T-helper 17 cell (primary cell): ENCODE measurements around the gene ATP6V0C. TPM values are rescaled to one million over a fixed set of nuclear protein-coding genes. Genes with fewer than 3 reads are reported as not detected.
A peak's percentile ranks its signal among the peaks of the same experiment; 100 is the strongest.

Experiments used
- ATAC-seq: fragments of 150-1000 bp; cut with Tn5 transposase; 2 replicates; pipeline ENCODE4 v1.10.0; 2021; ENCODE audit warnings: mild to moderate bottlenecking, moderate library complexity
- DNase-seq, 3 donors: peaks; one replicate each; pipeline versions ENCODE4 v3.0.0 to v3.0.0-alpha.2; 2020 to 2021
- H3K9me3 ChIP-seq: one replicate; pipeline ENCODE4 v1.7.0; 2013; ENCODE audit warnings: low read length, mild to moderate bottlenecking; ENCODE audit not compliant: control insufficient read depth, poor library complexity, severe bottlenecking
- H3K27ac Mint-ChIP-seq: one replicate; pipeline ENCODE4 v1.8.0; 2022; ENCODE audit warnings: mild to moderate bottlenecking, moderate library complexity, mixed read lengths
- H3K27me3 Mint-ChIP-seq: one replicate; pipeline ENCODE4 v1.8.0; 2022; ENCODE audit warnings: mixed read lengths
- H3K36me3 Mint-ChIP-seq: one replicate; pipeline ENCODE4 v1.8.0; 2022; ENCODE audit warnings: low read depth, mixed read lengths
- H3K4me1 Mint-ChIP-seq: one replicate; pipeline ENCODE4 v1.8.0; 2022; ENCODE audit warnings: mild to moderate bottlenecking, mixed read lengths
- H3K4me3 Mint-ChIP-seq: one replicate; pipeline ENCODE4 v1.8.0; 2022; ENCODE audit warnings: mild to moderate bottlenecking, moderate library complexity, mixed read lengths
- total RNA-seq, 4 donors: library from RNA in 2 of 4; stranded (reverse) in 2 of 4; gene quantifications; one replicate each; pipeline ENCODE4 v1.2.3 and lab custom pipeline; 2022 to 2026

ATP6V0C gene
- total RNA-seq, 2 donors from 2014 or later = 188 to 189 TPM

- H3K9me3 ChIP-seq = no peaks in the 10 kb centered on the region
- H3K36me3 Mint-ChIP-seq = peaks cover 2% of the 10 kb centered on the region
- DNase-seq (peak; percentile 69 to 73 (median 70)), ATAC-seq (peak; percentile 97)
- no peak overlapping the region for H3K4me3 Mint-ChIP-seq
- peaks cover 3% of the 10 kb centered on the region for H3K4me1 Mint-ChIP-seq
- peak overlapping the region; percentile 39 for H3K27ac Mint-ChIP-seq
- no peaks in the 10 kb centered on the region for H3K27me3 Mint-ChIP-seq
Measured at GRCh38 chr16:2500918-2501750, 12.6 kb upstream of the ATP6V0C start.

DNA sequence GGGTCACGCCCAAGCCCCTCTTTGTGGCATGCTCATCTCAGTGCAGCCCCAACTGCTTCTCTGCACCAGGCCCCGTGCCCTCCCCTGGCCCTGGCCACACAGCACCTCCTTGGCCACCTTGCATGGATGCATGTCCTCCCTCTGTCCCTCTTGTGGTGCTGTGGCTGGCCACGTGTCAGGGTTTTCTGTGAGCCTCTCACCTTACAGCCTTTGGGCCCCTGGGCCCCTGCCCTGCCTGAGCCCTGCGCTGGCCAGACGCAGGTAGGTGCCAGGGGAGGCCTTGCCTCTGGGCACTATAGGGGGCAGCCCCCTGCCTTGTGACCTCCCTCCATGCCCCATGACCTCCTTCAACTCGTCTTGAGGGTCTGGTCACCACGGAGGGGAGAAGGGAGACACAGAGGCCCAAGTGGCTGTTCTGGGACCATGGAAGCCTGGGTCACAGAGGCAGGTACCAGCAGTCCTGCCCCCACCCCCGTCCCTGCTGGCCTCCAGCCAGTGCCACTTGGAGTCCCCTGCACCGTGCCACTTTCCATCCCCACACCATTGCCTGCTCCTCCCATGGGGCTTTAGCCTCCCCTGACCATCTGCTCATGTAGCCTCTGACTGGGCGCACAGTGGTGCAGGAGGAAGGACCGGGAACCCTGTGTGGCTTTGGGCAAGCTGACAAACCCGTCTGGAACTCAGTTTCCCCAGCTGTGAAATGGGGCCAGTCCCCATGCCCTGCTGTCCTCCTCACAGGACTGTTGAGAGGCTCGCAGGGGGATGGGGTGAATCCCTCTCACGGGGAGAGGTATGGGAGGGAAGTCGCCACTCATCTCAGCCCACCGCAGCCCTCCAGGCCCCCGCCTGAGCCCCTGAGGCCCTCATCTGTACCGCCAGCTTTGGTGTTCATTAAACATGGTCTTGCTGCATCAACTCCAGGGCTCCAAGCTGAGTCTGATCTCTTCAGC is 11.5 kb upstream of the ATP6V0C start:
- H3K27me3 Mint-ChIP-seq = no peaks in the 10 kb centered on the region
- H3K4me3 Mint-ChIP-seq = no peak overlapping the region
- H3K4me1 Mint-ChIP-seq = peaks cover 3% of the 10 kb centered on the region
- H3K27ac Mint-ChIP-seq = peak overlapping the region; percentile 39
- DNase-seq (no peak), ATAC-seq (no peak)
- peaks cover 2% of the 10 kb centered on the region for H3K36me3 Mint-ChIP-seq
- no peaks in the 10 kb centered on the region for H3K9me3 ChIP-seq

GRCh38 chr16:2505695-2506094 is 8.1 kb upstream of the ATP6V0C start:
- Mint-ChIP-seq H3K4me1 (peaks cover 6% of the 10 kb centered on the region), H3K4me3 (no peak overlapping the region), H3K36me3 (no peaks in the 10 kb centered on the region), H3K27ac (no peak overlapping the region), H3K27me3 (no peaks in the 10 kb centered on the region)
- no peaks in the 10 kb centered on the region for H3K9me3 ChIP-seq
- no peak for ATAC-seq
- no peak for DNase-seq

DNA sequence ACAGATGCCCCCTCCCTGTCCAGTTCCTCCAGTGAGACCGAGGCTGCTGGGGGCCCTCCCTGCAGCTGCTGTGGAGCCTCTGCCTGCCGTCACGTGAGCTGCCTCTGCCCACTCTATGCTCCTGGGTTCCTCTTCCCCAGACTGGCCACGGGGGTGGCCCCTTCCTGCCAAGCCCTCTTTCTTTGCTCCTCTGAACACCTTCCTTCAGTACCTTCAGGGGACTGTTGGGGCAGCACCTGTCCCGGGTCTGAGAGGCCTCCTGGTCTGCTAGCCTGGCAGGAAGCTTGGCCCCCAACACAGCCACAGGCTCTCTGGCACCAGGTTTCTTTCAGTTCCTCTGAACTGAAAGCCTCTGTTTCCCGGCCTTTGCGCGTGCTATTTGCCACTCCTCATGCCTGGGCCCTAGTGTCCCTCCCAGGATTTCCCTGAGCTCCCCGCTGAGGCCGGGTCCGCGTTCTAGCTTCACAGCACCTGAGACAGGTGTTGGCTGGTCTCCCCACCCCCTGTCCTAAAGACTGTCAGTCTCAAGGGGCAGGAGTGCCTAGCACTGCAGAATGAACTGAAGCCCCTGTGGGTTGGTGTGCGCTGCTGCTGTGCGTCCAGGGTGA is 6.6 kb upstream of the ATP6V0C start:
- H3K4me1 Mint-ChIP-seq = peaks cover 10% of the 10 kb centered on the region
- no peaks in the 10 kb centered on the region for H3K27me3 Mint-ChIP-seq
- DNase-seq = no peak
- peak; percentile 66 for ATAC-seq
- H3K36me3 Mint-ChIP-seq = no peaks in the 10 kb centered on the region
- no peak overlapping the region for H3K27ac Mint-ChIP-seq
- no peaks in the 10 kb centered on the region for H3K9me3 ChIP-seq
- peak overlapping the region; percentile 57 for H3K4me3 Mint-ChIP-seq

- Mint-ChIP-seq H3K27ac (peak overlapping the region; percentile 89), H3K4me3 (no peak overlapping the region), H3K36me3 (no peaks in the 10 kb centered on the region), H3K4me1 (peaks cover 16% of the 10 kb centered on the region), H3K27me3 (no peaks in the 10 kb centered on the region)
- H3K9me3 ChIP-seq = no peaks in the 10 kb centered on the region
- ATAC-seq (peak; percentile 28), DNase-seq (no peak)
Measured at GRCh38 chr16:2507665-2508064, 6.1 kb upstream of the ATP6V0C start.

GRCh38 chr16:2508722-2509400 is 4.9 kb upstream of the ATP6V0C start:
- ATAC-seq = no peak

GRCh38 chr16:2511128-2511800 is 2.5 kb upstream of the ATP6V0C start:
- H3K27me3 Mint-ChIP-seq = no peaks in the 10 kb centered on the region
- no peaks in the 10 kb centered on the region for H3K36me3 Mint-ChIP-seq
- DNase-seq = no peak
- no peak overlapping the region for H3K4me3 Mint-ChIP-seq
- H3K9me3 ChIP-seq = no peaks in the 10 kb centered on the region
- peaks cover 33% of the 10 kb centered on the region for H3K4me1 Mint-ChIP-seq
- no peak for ATAC-seq
- H3K27ac Mint-ChIP-seq = peak overlapping the region; percentile 95

More at GRCh38 chr16:2508722-2509400, 4.9 kb upstream of the ATP6V0C start:
- Mint-ChIP-seq H3K36me3 (no peaks in the 10 kb centered on the region), H3K4me1 (peaks cover 20% of the 10 kb centered on the region), H3K4me3 (no peak overlapping the region), H3K27ac (peak overlapping the region; percentile 89), H3K27me3 (no peaks in the 10 kb centered on the region)
- no peaks in the 10 kb centered on the region for H3K9me3 ChIP-seq
- DNase-seq = no peak

DNA sequence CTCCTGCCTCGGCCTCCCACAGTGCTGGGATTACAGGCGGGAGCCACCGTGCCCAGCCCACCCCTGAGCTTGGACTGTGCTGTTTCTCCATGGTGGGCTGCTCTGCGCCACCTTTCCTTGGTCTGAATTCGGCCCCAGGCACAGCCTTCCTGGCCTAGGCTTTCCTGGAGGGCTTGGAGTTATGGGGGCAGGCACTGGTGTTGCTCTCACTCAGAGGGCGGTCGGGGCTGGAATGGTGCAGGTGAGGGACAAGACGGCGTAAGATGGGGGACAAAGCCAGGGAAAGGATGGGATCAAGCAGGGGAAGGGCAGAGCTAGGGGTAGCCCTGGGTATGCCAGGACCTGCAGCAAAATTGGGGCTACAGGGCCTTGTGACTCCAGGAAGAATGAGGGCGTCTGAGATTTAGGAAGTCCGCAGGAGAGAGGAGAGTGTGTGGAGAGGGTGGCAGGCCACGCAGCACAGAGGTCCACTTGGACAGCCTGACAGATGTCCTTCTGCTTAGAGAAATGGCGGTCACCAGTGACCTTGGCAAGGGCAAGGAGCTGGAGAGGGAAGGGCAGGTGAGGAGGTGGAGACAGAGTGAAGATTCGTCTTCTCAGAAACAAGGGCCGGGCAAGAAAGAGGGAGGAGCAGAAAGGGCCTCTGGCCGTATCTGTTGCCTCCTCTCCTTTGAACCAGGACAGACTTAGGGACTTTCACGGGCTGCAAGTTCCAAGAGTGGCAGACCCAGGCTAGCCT is 1.6 kb upstream of the ATP6V0C start:
- Mint-ChIP-seq H3K4me3 (peak overlapping the region; percentile 93), H3K4me1 (peaks cover 42% of the 10 kb centered on the region), H3K27me3 (no peaks in the 10 kb centered on the region), H3K36me3 (peaks cover 4% of the 10 kb centered on the region), H3K27ac (peak overlapping the region; percentile 95)
- ATAC-seq (no peak), DNase-seq (no peak)
- no peaks in the 10 kb centered on the region for H3K9me3 ChIP-seq

GRCh38 chr16:2512735-2513404 is 882 bp upstream of the ATP6V0C start:
- Mint-ChIP-seq H3K4me3 (peak overlapping the region; percentile 93), H3K4me1 (peaks cover 48% of the 10 kb centered on the region), H3K27me3 (no peaks in the 10 kb centered on the region), H3K27ac (peak overlapping the region; percentile 95), H3K36me3 (peaks cover 4% of the 10 kb centered on the region)
- H3K9me3 ChIP-seq = no peaks in the 10 kb centered on the region
- ATAC-seq (no peak), DNase-seq (no peak)

GRCh38 chr16:2514333-2515179 is 804 bp downstream of the ATP6V0C start:
- ATAC-seq = no peak
- peak overlapping the region; percentile 93 for H3K4me3 Mint-ChIP-seq
- H3K9me3 ChIP-seq = no peaks in the 10 kb centered on the region
- H3K27me3 Mint-ChIP-seq = no peaks in the 10 kb centered on the region
- peak overlapping the region; percentile 95 for H3K27ac Mint-ChIP-seq
- H3K4me1 Mint-ChIP-seq = peaks cover 52% of the 10 kb centered on the region
- peak in 2 of 3 donors; percentile 41 to 45 for DNase-seq
- peaks cover 4% of the 10 kb centered on the region for H3K36me3 Mint-ChIP-seq
